H9 (cell line): ENCODE measurements around the gene PDZD8. TPM values are rescaled to one million over a fixed set of nuclear protein-coding genes. Genes with fewer than 3 reads are reported as not detected.

Source experiments
- DNase-seq: peaks from one replicate; pipeline ENCODE4 v3.0.0-alpha.2; 2017
- H2AFZ ChIP-seq: one replicate; pipeline ENCODE4 v1.6.1; 2013; ENCODE audit warnings: mild to moderate bottlenecking, low read length, control low read depth, moderate library complexity
- H2AK5ac ChIP-seq: 2 replicates; pipeline ENCODE4 v1.6.1; 2013; ENCODE audit warnings: low read length, control low read depth, mixed read lengths; ENCODE audit not compliant: insufficient read length
- H2BK120ac ChIP-seq: one replicate; pipeline ENCODE4 v1.6.1; 2013; ENCODE audit warnings: low read depth, mild to moderate bottlenecking, low read length, control low read depth, inconsistent platforms; ENCODE audit not compliant: poor library complexity, severe bottlenecking
- H2BK12ac ChIP-seq: 2 replicates; pipeline ENCODE4 v1.6.1; 2013; ENCODE audit warnings: low read length, control low read depth, mixed read lengths, low read depth; ENCODE audit not compliant: insufficient read length
- H2BK15ac ChIP-seq: 2 replicates; pipeline ENCODE4 v1.6.1; 2013; ENCODE audit warnings: low read depth, low read length, control low read depth
- H2BK20ac ChIP-seq: one replicate; pipeline ENCODE4 v1.6.1; 2013; ENCODE audit warnings: low read depth, mild to moderate bottlenecking, low read length, control low read depth, inconsistent platforms; ENCODE audit not compliant: poor library complexity, severe bottlenecking
- H2BK5ac ChIP-seq: 2 replicates; pipeline ENCODE4 v1.6.1; 2013; ENCODE audit warnings: low read length, control low read depth, mixed read lengths; ENCODE audit not compliant: insufficient read length
- H3K14ac ChIP-seq: 2 replicates; pipeline ENCODE4 v1.6.1; 2013; ENCODE audit warnings: low read length, control low read depth; ENCODE audit not compliant: insufficient read depth
- H3K18ac ChIP-seq: 2 replicates; pipeline ENCODE4 v1.6.1; 2013; ENCODE audit warnings: low read depth, mild to moderate bottlenecking, mixed read lengths, low read length, control low read depth; ENCODE audit not compliant: insufficient read length
- H3K23ac ChIP-seq: 2 replicates; pipeline ENCODE4 v1.6.1; 2013; ENCODE audit warnings: low read length, control low read depth, mixed read lengths, low read depth; ENCODE audit not compliant: insufficient read length
- H3K23me2 ChIP-seq: 2 replicates; pipeline ENCODE4 v1.6.1; 2013; ENCODE audit warnings: low read depth, mild to moderate bottlenecking, mixed read lengths, low read length, control low read depth; ENCODE audit not compliant: insufficient read length, poor library complexity, severe bottlenecking
- H3K27ac ChIP-seq: 2 replicates; pipeline ENCODE4 v1.5.1; 2013; ENCODE audit warnings: low read length, control low read depth, mixed read lengths, low read depth; ENCODE audit not compliant: insufficient read length
- H3K27me3 ChIP-seq: 2 replicates; pipeline ENCODE4 v1.6.1; 2013; ENCODE audit warnings: low read length, control low read depth, inconsistent platforms; ENCODE audit not compliant: insufficient read depth
- H3K4ac ChIP-seq: 2 replicates; pipeline ENCODE4 v1.6.1; 2013; ENCODE audit warnings: low read depth, mild to moderate bottlenecking, control low read depth, inconsistent platforms, low read length, moderate library complexity
- H3K4me1 ChIP-seq: 2 replicates; pipeline ENCODE4 v1.6.1; 2013; ENCODE audit warnings: low read length, control low read depth, inconsistent platforms; ENCODE audit not compliant: insufficient read depth
- H3K4me2 ChIP-seq: 2 replicates; pipeline ENCODE4 v1.6.1; 2013; ENCODE audit warnings: low read length, control low read depth, mixed read lengths; ENCODE audit not compliant: insufficient read length, insufficient read depth
- H3K56ac ChIP-seq: 2 replicates; pipeline ENCODE4 v1.6.1; 2013; ENCODE audit warnings: low read depth, mild to moderate bottlenecking, mixed read lengths, low read length, control low read depth; ENCODE audit not compliant: insufficient read length
- H3K79me1 ChIP-seq: 2 replicates; pipeline ENCODE4 v1.6.1; 2013; ENCODE audit warnings: low read depth, mild to moderate bottlenecking, moderate library complexity, low read length, control low read depth, inconsistent platforms; ENCODE audit not compliant: insufficient read depth, poor library complexity, severe bottlenecking
- H3K79me2 ChIP-seq: 2 replicates; pipeline ENCODE4 v1.6.1; 2013; ENCODE audit warnings: low read length, control low read depth, inconsistent platforms; ENCODE audit not compliant: insufficient read depth
- H3K9ac ChIP-seq: 2 replicates; pipeline ENCODE4 v1.6.1; 2013; ENCODE audit warnings: low read length, control low read depth, mixed read lengths; ENCODE audit not compliant: insufficient read length; ENCODE audit errors: extremely low read depth
- H3K9me3 ChIP-seq: one replicate; pipeline ENCODE4 v1.6.1; 2013; ENCODE audit warnings: low read depth, low read length, inconsistent platforms; ENCODE audit not compliant: control insufficient read depth
- H3T11ph ChIP-seq: one replicate; pipeline ENCODE4 v1.6.1; 2013; ENCODE audit warnings: mild to moderate bottlenecking, low read length, control low read depth, inconsistent platforms
- H4K20me1 ChIP-seq: one replicate; pipeline ENCODE4 v1.6.1; 2013; ENCODE audit not compliant: control insufficient read depth, insufficient read length, insufficient read depth
- H4K5ac ChIP-seq: 2 replicates; pipeline ENCODE4 v1.6.1; 2013; ENCODE audit warnings: low read depth, mild to moderate bottlenecking, mixed read lengths, low read length, control low read depth; ENCODE audit not compliant: insufficient read length
- H4K8ac ChIP-seq: replicated peaks from 2 replicates; pipeline ENCODE4 v1.6.1; 2013; ENCODE audit warnings: low read length, control low read depth, mixed read lengths, low read depth; ENCODE audit not compliant: insufficient read length
- H4K91ac ChIP-seq: 2 replicates; pipeline ENCODE4 v1.6.1; 2013; ENCODE audit warnings: low read depth, mild to moderate bottlenecking, moderate library complexity, mixed read lengths, low read length, control low read depth; ENCODE audit not compliant: insufficient read length
- H3K27ac Mint-ChIP-seq, 3 experiments: 2 replicates in 2 of 3; 3 replicates in 1 of 3; pipeline ENCODE4 v1.8.0; 2020 to 2021; ENCODE audit warnings: mixed read lengths in 3 of 3, mild to moderate bottlenecking in 1 of 3, moderate library complexity in 1 of 3
- H3K27me3 Mint-ChIP-seq: 2 replicates; pipeline ENCODE4 v1.8.0; 2021; ENCODE audit warnings: low read depth, mild to moderate bottlenecking, moderate library complexity, mixed read lengths
- H3K36me3 Mint-ChIP-seq, 3 experiments: 2 replicates in 2 of 3; 3 replicates in 1 of 3; pipeline ENCODE4 v1.8.0; 2020 to 2021; ENCODE audit warnings: low read depth in 3 of 3, mixed read lengths in 3 of 3; ENCODE audit not compliant: insufficient read depth in 1 of 3
- H3K4me1 Mint-ChIP-seq, 2 experiments: 2 replicates each; pipeline ENCODE4 v1.8.0; 2020; ENCODE audit warnings: mixed read lengths in 2 of 2
- H3K4me3 Mint-ChIP-seq, 2 experiments: 2 replicates in 1 of 2; 3 replicates in 1 of 2; pipeline ENCODE4 v1.8.0; 2020 to 2021; ENCODE audit warnings: mild to moderate bottlenecking in 2 of 2, mixed read lengths in 2 of 2, moderate library complexity in 1 of 2
- H3K9me3 Mint-ChIP-seq, 2 experiments: 2 replicates in 1 of 2; 3 replicates in 1 of 2; pipeline ENCODE4 v1.8.0; 2020; ENCODE audit warnings: mild to moderate bottlenecking in 2 of 2, mixed read lengths in 2 of 2, moderate library complexity in 1 of 2
- CTCF ChIP-seq: fragments of 200-600 bp; sonication (generic); conservative IDR thresholded peaks from 3 replicates; pipeline ENCODE4 v1.8.0; 2021; ENCODE audit warnings: antibody characterized with exemption, mild to moderate bottlenecking
- WGBS: extraction: QIAGEN DNeasy Blood & Tissue Kit; methylation state at CpG from one replicate; pipeline ENCODE4 v1.1.7; 2013; ENCODE audit warnings: missing lambda C conversion rate, low lambda C conversion rate, mixed read lengths; ENCODE audit not compliant: insufficient read length; ENCODE audit errors: extremely low coverage; 5-methylcytosine and 5-hydroxymethylcytosine counted together
- total RNA-seq: library from RNA; stranded (reverse); gene quantifications from 2 replicates; pipeline ENCODE4 v1.2.1, GENCODE V29; 2021

Gene PDZD8
- total RNA-seq, 1 experiment from 2014 or later: 38.2 TPM

GRCh38 chr10:117355072-117355471 lies 20.2 kb downstream of the PDZD8 start:
- no CpG with 5 or more reads among the region's 3 CpGs for WGBS
- Mint-ChIP-seq H3K4me3 (no peak overlapping the region), H3K36me3 (peaks cover 0 to 2% (median 1%) of the 10 kb centered on the region in 3 experiments; a peak in 1 of 7 replicates), H3K4me1 (peaks cover 38% of the 10 kb centered on the region in 2 experiments), H3K27me3 (no peaks in the 10 kb centered on the region), H3K9me3 (no peaks in the 10 kb centered on the region), H3K27ac (peak overlapping the region in 2 of 3 experiments; percentile 24 to 37; a peak in 2 of 7 replicates)
- no peaks in the 10 kb centered on the region for H3K79me1 ChIP-seq
- no peaks in the 10 kb centered on the region for H3K27me3 ChIP-seq
- no peak overlapping the region for H2BK120ac ChIP-seq
- DNase-seq: no peak
- no peak overlapping the region for H2AFZ ChIP-seq
- no peak overlapping the region for H2BK12ac ChIP-seq
- H3K4me2 ChIP-seq: no peak overlapping the region
- no peak overlapping the region for H3K14ac ChIP-seq
- H2AK5ac ChIP-seq: no peak overlapping the region
- no peak overlapping the region for H4K91ac ChIP-seq
- TF ChIP-seq CTCF: no peak
- H2BK5ac ChIP-seq: no peak overlapping the region
- no peak overlapping the region for H3K23ac ChIP-seq
- H3K27ac ChIP-seq: no peak overlapping the region
- no peak overlapping the region for H3T11ph ChIP-seq
- no peak overlapping the region for H3K18ac ChIP-seq
- H3K56ac ChIP-seq: no peak overlapping the region
- no peak overlapping the region for H2BK20ac ChIP-seq
- H3K4me1 ChIP-seq: peaks cover 7% of the 10 kb centered on the region; the same call in 1 of the 2 replicates
- H3K4ac ChIP-seq: no peak overlapping the region
- no peak overlapping the region for H4K8ac ChIP-seq
- H4K20me1 ChIP-seq: no peaks in the 10 kb centered on the region
- H4K5ac ChIP-seq: no peak overlapping the region
- no peaks in the 10 kb centered on the region for H3K9me3 ChIP-seq
- H3K9ac ChIP-seq: no peak overlapping the region
- peaks cover 3% of the 10 kb centered on the region; the same call in 1 of the 2 replicates for H3K79me2 ChIP-seq
- no peak overlapping the region for H2BK15ac ChIP-seq
- no peaks in the 10 kb centered on the region for H3K23me2 ChIP-seq
